Measurements from ENCODE around the gene KMT2C.
"Not testable (repeated sequence)": the region's sequence is repeated elsewhere in the genome, so short reads cannot be mapped to it uniquely, and the experiment has no call there.

KMT2C gene

GRCh38 chr7:152284998-152285397 is 150.8 kb downstream of the KMT2C start:
- not testable (repeated sequence) for H3K27me3 ChIP-seq (ENCODE audit: low read length); H3K4me2 ChIP-seq (ENCODE audit: low read depth, low read length, poor library complexity, severe bottlenecking); H3K9ac ChIP-seq (ENCODE audit: low read length); H3K27ac ChIP-seq (ENCODE audit: low read depth, low read length); H4K20me1 ChIP-seq (ENCODE audit: low read depth, low read length); H3K9me2 ChIP-seq (replicated peaks; ENCODE audit: insufficient read depth, low read length); H3K36me3 ChIP-seq (ENCODE audit: low read length); H3K9me3 ChIP-seq (ENCODE audit: insufficient read depth, low read length); H2AFZ ChIP-seq (ENCODE audit: low read depth, low read length, severe bottlenecking); H3K79me2 ChIP-seq (ENCODE audit: insufficient read depth, low read length); H3K4me3 ChIP-seq (ENCODE audit: insufficient read depth, low read length, poor library complexity, severe bottlenecking); H3F3A ChIP-seq (ENCODE audit: insufficient read depth)

GRCh38 chr7:152277687-152278086 is 158.1 kb downstream of the KMT2C start:
- H2AFZ ChIP-seq (ENCODE audit: low read depth, low read length, severe bottlenecking); H3F3A ChIP-seq (ENCODE audit: insufficient read depth); H4K20me1 ChIP-seq (ENCODE audit: low read depth, low read length); H3K36me3 ChIP-seq (ENCODE audit: low read length); H3K79me2 ChIP-seq (ENCODE audit: insufficient read depth, low read length); H3K4me3 ChIP-seq (ENCODE audit: insufficient read depth, low read length, poor library complexity, severe bottlenecking); H3K9ac ChIP-seq (ENCODE audit: low read length); H3K27ac ChIP-seq (ENCODE audit: low read depth, low read length); H3K27me3 ChIP-seq (ENCODE audit: low read length); H3K4me2 ChIP-seq (ENCODE audit: low read depth, low read length, poor library complexity, severe bottlenecking); H3K9me3 ChIP-seq (ENCODE audit: insufficient read depth, low read length); H3K9me2 ChIP-seq (replicated peaks; ENCODE audit: insufficient read depth, low read length): not testable (repeated sequence)

GRCh38 chr7:152270427-152270826 is 165.4 kb downstream of the KMT2C start:
- H3K9me3 ChIP-seq (ENCODE audit: insufficient read depth, low read length); H3K4me3 ChIP-seq (ENCODE audit: insufficient read depth, low read length, poor library complexity, severe bottlenecking); H3K9me2 ChIP-seq (replicated peaks; ENCODE audit: insufficient read depth, low read length); H3K79me2 ChIP-seq (ENCODE audit: insufficient read depth, low read length); H3K27me3 ChIP-seq (ENCODE audit: low read length); H3K9ac ChIP-seq (ENCODE audit: low read length); H3K4me2 ChIP-seq (ENCODE audit: low read depth, low read length, poor library complexity, severe bottlenecking); H3F3A ChIP-seq (ENCODE audit: insufficient read depth); H3K27ac ChIP-seq (ENCODE audit: low read depth, low read length); H2AFZ ChIP-seq (ENCODE audit: low read depth, low read length, severe bottlenecking); H4K20me1 ChIP-seq (ENCODE audit: low read depth, low read length); H3K36me3 ChIP-seq (ENCODE audit: low read length): not testable (repeated sequence)

GRCh38 chr7:152266859-152267258 is 168.9 kb downstream of the KMT2C start:
- not testable (repeated sequence) for H3K4me3 ChIP-seq (ENCODE audit: insufficient read depth, low read length, poor library complexity, severe bottlenecking); H3K79me2 ChIP-seq (ENCODE audit: insufficient read depth, low read length); H3K9me3 ChIP-seq (ENCODE audit: insufficient read depth, low read length); H3K27ac ChIP-seq (ENCODE audit: low read depth, low read length); H3K9ac ChIP-seq (ENCODE audit: low read length); H3K9me2 ChIP-seq (replicated peaks; ENCODE audit: insufficient read depth, low read length); H3K27me3 ChIP-seq (ENCODE audit: low read length); H2AFZ ChIP-seq (ENCODE audit: low read depth, low read length, severe bottlenecking); H4K20me1 ChIP-seq (ENCODE audit: low read depth, low read length); H3K36me3 ChIP-seq (ENCODE audit: low read length); H3F3A ChIP-seq (ENCODE audit: insufficient read depth); H3K4me2 ChIP-seq (ENCODE audit: low read depth, low read length, poor library complexity, severe bottlenecking)

- H3K9me2 ChIP-seq (replicated peaks; ENCODE audit: insufficient read depth, low read length); H3K36me3 ChIP-seq (ENCODE audit: low read length); H3K27ac ChIP-seq (ENCODE audit: low read depth, low read length); H4K20me1 ChIP-seq (ENCODE audit: low read depth, low read length); H2AFZ ChIP-seq (ENCODE audit: low read depth, low read length, severe bottlenecking); H3K9me3 ChIP-seq (ENCODE audit: insufficient read depth, low read length); H3K79me2 ChIP-seq (ENCODE audit: insufficient read depth, low read length); H3K4me2 ChIP-seq (ENCODE audit: low read depth, low read length, poor library complexity, severe bottlenecking); H3F3A ChIP-seq (ENCODE audit: insufficient read depth); H3K27me3 ChIP-seq (ENCODE audit: low read length); H3K4me3 ChIP-seq (ENCODE audit: insufficient read depth, low read length, poor library complexity, severe bottlenecking); H3K9ac ChIP-seq (ENCODE audit: low read length): not testable (repeated sequence)
Measured at GRCh38 chr7:152264915-152265314, 170.9 kb downstream of the KMT2C start.

GRCh38 chr7:152262146-152262545 is 173.7 kb downstream of the KMT2C start:
- H3K4me2 ChIP-seq (ENCODE audit: low read depth, low read length, poor library complexity, severe bottlenecking); H3F3A ChIP-seq (ENCODE audit: insufficient read depth); H4K20me1 ChIP-seq (ENCODE audit: low read depth, low read length); H3K4me3 ChIP-seq (ENCODE audit: insufficient read depth, low read length, poor library complexity, severe bottlenecking); H3K9me2 ChIP-seq (replicated peaks; ENCODE audit: insufficient read depth, low read length); H3K27me3 ChIP-seq (ENCODE audit: low read length); H3K9ac ChIP-seq (ENCODE audit: low read length); H3K36me3 ChIP-seq (ENCODE audit: low read length); H2AFZ ChIP-seq (ENCODE audit: low read depth, low read length, severe bottlenecking); H3K79me2 ChIP-seq (ENCODE audit: insufficient read depth, low read length); H3K27ac ChIP-seq (ENCODE audit: low read depth, low read length); H3K9me3 ChIP-seq (ENCODE audit: insufficient read depth, low read length): not testable (repeated sequence)

- H3K9me3 ChIP-seq (ENCODE audit: insufficient read depth, low read length); H4K20me1 ChIP-seq (ENCODE audit: low read depth, low read length); H3K27me3 ChIP-seq (ENCODE audit: low read length); H3K9me2 ChIP-seq (replicated peaks; ENCODE audit: insufficient read depth, low read length); H3K9ac ChIP-seq (ENCODE audit: low read length); H3K36me3 ChIP-seq (ENCODE audit: low read length); H3K4me2 ChIP-seq (ENCODE audit: low read depth, low read length, poor library complexity, severe bottlenecking); H2AFZ ChIP-seq (ENCODE audit: low read depth, low read length, severe bottlenecking); H3K27ac ChIP-seq (ENCODE audit: low read depth, low read length); H3K4me3 ChIP-seq (ENCODE audit: insufficient read depth, low read length, poor library complexity, severe bottlenecking); H3F3A ChIP-seq (ENCODE audit: insufficient read depth): not testable (repeated sequence)
- H3K79me2 ChIP-seq (ENCODE audit: insufficient read depth, low read length), result peaks cover 10% of the 10 kb centered on the region
Measured at GRCh38 chr7:152259645-152260044, 176.2 kb downstream of the KMT2C start.

- not testable (repeated sequence) for H3K9ac ChIP-seq (ENCODE audit: low read length); H3K9me3 ChIP-seq (ENCODE audit: insufficient read depth, low read length); H3F3A ChIP-seq (ENCODE audit: insufficient read depth); H3K79me2 ChIP-seq (ENCODE audit: insufficient read depth, low read length); H3K4me2 ChIP-seq (ENCODE audit: low read depth, low read length, poor library complexity, severe bottlenecking); H3K4me3 ChIP-seq (ENCODE audit: insufficient read depth, low read length, poor library complexity, severe bottlenecking); H2AFZ ChIP-seq (ENCODE audit: low read depth, low read length, severe bottlenecking); H3K27me3 ChIP-seq (ENCODE audit: low read length); H3K27ac ChIP-seq (ENCODE audit: low read depth, low read length); H4K20me1 ChIP-seq (ENCODE audit: low read depth, low read length); H3K9me2 ChIP-seq (replicated peaks; ENCODE audit: insufficient read depth, low read length)
- peaks cover 34% of the 10 kb centered on the region for H3K36me3 ChIP-seq (ENCODE audit: low read length)
Measured at GRCh38 chr7:152247851-152248250, 188.0 kb downstream of the KMT2C start.
